Liver (tissue), 9 donors: Measurements from ENCODE around the gene APPL1. TPM values are rescaled to one million over a fixed set of nuclear protein-coding genes. Genes with fewer than 3 reads are reported as not detected.

Experiments used
- DNase-seq: peaks from one replicate; pipeline ENCODE4 v3.0.0-alpha.2; 2017; ENCODE audit warnings: low spot score
- H3K27ac ChIP-seq, 2 donors: one replicate each; pipeline ENCODE4 v1.7.0; 2013; ENCODE audit warnings: inconsistent platforms in 2 of 2, low read length in 2 of 2, control low read depth in 1 of 2, low read depth in 1 of 2, mild to moderate bottlenecking in 1 of 2
- H3K27me3 ChIP-seq, 4 donors: one replicate each; pipeline versions ENCODE4 v1.6.1 to v1.7.0; 2013; ENCODE audit warnings: low read length in 3 of 4, inconsistent platforms in 1 of 4, mild to moderate bottlenecking in 1 of 4, moderate library complexity in 1 of 4; ENCODE audit not compliant: control insufficient read depth in 4 of 4, insufficient read depth in 4 of 4
- H3K36me3 ChIP-seq, 4 donors: one replicate each; pipeline versions ENCODE4 v1.6.1 to v1.7.0; 2013; ENCODE audit warnings: low read length in 3 of 4, mild to moderate bottlenecking in 3 of 4, low read depth in 1 of 4, moderate library complexity in 1 of 4; ENCODE audit not compliant: control insufficient read depth in 4 of 4, insufficient read depth in 3 of 4
- H3K4me1 ChIP-seq, 4 donors: one replicate each; pipeline versions ENCODE4 v1.6.1 to v1.7.0; 2013; ENCODE audit warnings: low read length in 3 of 4, mild to moderate bottlenecking in 3 of 4, moderate library complexity in 1 of 4; ENCODE audit not compliant: control insufficient read depth in 4 of 4, insufficient read depth in 4 of 4
- H3K4me3 ChIP-seq, 3 donors: one replicate each; pipeline versions ENCODE4 v1.6.1 to v1.7.0; 2013; ENCODE audit warnings: low read length in 3 of 3, control low read depth in 1 of 3, low read depth in 1 of 3, mild to moderate bottlenecking in 1 of 3
- H3K9ac ChIP-seq, 2 donors: one replicate each; pipeline ENCODE4 v1.7.0; 2013; ENCODE audit warnings: low read length in 2 of 2, mild to moderate bottlenecking in 2 of 2, moderate library complexity in 2 of 2, control low read depth in 1 of 2, low read depth in 1 of 2
- H3K9me3 ChIP-seq, 4 donors: one replicate each; pipeline versions ENCODE4 v1.6.1 to v1.7.0; 2013; ENCODE audit warnings: low read length in 3 of 4; ENCODE audit not compliant: control insufficient read depth in 4 of 4
- ATF3 ChIP-seq: IDR thresholded peaks from 2 replicates; pipeline ENCODE4 v1.6.1; 2016; ENCODE audit warnings: antibody characterized with exemption
- CTCF ChIP-seq: fragments of 150-350 bp; IDR thresholded peaks from 2 replicates; pipeline ENCODE4 v1.5.1; 2017; ENCODE audit warnings: improper control_type of control experiment, low read depth, low read length; ENCODE audit not compliant: missing input control
- EGR1 ChIP-seq, 2 donors: IDR thresholded peaks; 2 replicates each; pipeline ENCODE4 v1.6.1; 2016 to 2018; ENCODE audit warnings: antibody characterized with exemption in 2 of 2, low read depth in 2 of 2
- FOXA1 ChIP-seq: IDR thresholded peaks from 2 replicates; pipeline ENCODE4 v1.6.1; 2016; ENCODE audit warnings: antibody characterized with exemption
- FOXA2 ChIP-seq: IDR thresholded peaks from 2 replicates; pipeline ENCODE4 v1.6.1; 2016; ENCODE audit warnings: antibody characterized with exemption
- GABPA ChIP-seq, 2 donors: IDR thresholded peaks in 1 of 2; conservative IDR thresholded peaks in 1 of 2; 2 replicates each; pipeline ENCODE4 v1.6.1; 2016; ENCODE audit warnings: antibody characterized with exemption in 2 of 2, mild to moderate bottlenecking in 1 of 2, moderate library complexity in 1 of 2
- HNF4A ChIP-seq, 2 donors: conservative IDR thresholded peaks; 2 replicates each; pipeline ENCODE4 v1.6.1; 2016; ENCODE audit warnings: antibody characterized with exemption in 2 of 2, mild to moderate bottlenecking in 2 of 2
- HNF4G ChIP-seq: IDR thresholded peaks from 2 replicates; pipeline ENCODE4 v1.6.1; 2016; ENCODE audit warnings: antibody characterized with exemption
- JUND ChIP-seq, 2 donors: IDR thresholded peaks; 2 replicates each; pipeline ENCODE4 v1.6.1; 2016; ENCODE audit warnings: antibody characterized with exemption in 2 of 2
- MAX ChIP-seq: IDR thresholded peaks from 2 replicates; pipeline ENCODE4 v1.6.1; 2016; ENCODE audit warnings: antibody characterized with exemption
- NR2F2 ChIP-seq: IDR thresholded peaks from 2 replicates; pipeline ENCODE4 v1.6.1; 2016; ENCODE audit warnings: antibody characterized with exemption
- RAD21 ChIP-seq, 2 donors: IDR thresholded peaks; 2 replicates each; pipeline ENCODE4 v1.6.1; 2016; ENCODE audit warnings: antibody characterized with exemption in 2 of 2, mild to moderate bottlenecking in 2 of 2
- RXRA ChIP-seq, 2 donors: IDR thresholded peaks; 2 replicates each; pipeline ENCODE4 v1.6.1; 2017 to 2018; ENCODE audit warnings: antibody characterized with exemption in 2 of 2, mild to moderate bottlenecking in 1 of 2
- SP1 ChIP-seq: IDR thresholded peaks from 2 replicates; pipeline ENCODE4 v1.6.1; 2018; ENCODE audit warnings: antibody characterized with exemption, mild to moderate bottlenecking
- TAF1 ChIP-seq: conservative IDR thresholded peaks from 2 replicates; pipeline ENCODE4 v1.6.1; 2016; ENCODE audit warnings: antibody characterized with exemption, mild to moderate bottlenecking
- YY1 ChIP-seq: IDR thresholded peaks from 2 replicates; pipeline ENCODE4 v1.6.1; 2016; ENCODE audit warnings: antibody characterized with exemption, mild to moderate bottlenecking
- ZBTB33 ChIP-seq: IDR thresholded peaks from 2 replicates; pipeline ENCODE4 v1.6.1; 2016; ENCODE audit warnings: antibody characterized with exemption
- WGBS: extraction: QIAGEN DNeasy Blood & Tissue Kit; methylation state at CpG from one replicate; pipeline ENCODE4 v1.1.7; 2013; 5-methylcytosine and 5-hydroxymethylcytosine counted together
- polyA plus RNA-seq, 2 donors: library from polyadenylated mRNA; stranded (reverse) in 1 of 2; unstranded in 1 of 2; fragments of 200-250 nt in 1 of 2; fragments of >200 nt in 1 of 2; fragmentation: Nextera tagmentation in 1 of 2; extraction: Ambion mirVana in 1 of 2; gene quantifications; one replicate each; pipeline versions ENCODE4 v1.2.1 to v1.2.3, GENCODE V29; 2013 to 2015
- total RNA-seq, 2 donors: library from RNA; depleted of rRNA; stranded (reverse); fragments of >200 nt; gene quantifications; one replicate each; pipeline ENCODE4 v1.2.3, GENCODE V29; 2014
- donor health status: healthy.
- donor health status: healthy.
- donor health status: healthy.
- donor health status: healthy.
- donor health status: healthy.

The APPL1 gene
- total and polyA plus RNA-seq, 4 donors: 7.7 to 30.3 (median 19.2) TPM

GRCh38 chr3:57257678-57258077 lies 30.1 kb downstream of the APPL1 start:
- no peak overlapping the region for H3K4me3 ChIP-seq
- no peaks in the 10 kb centered on the region for H3K27me3 ChIP-seq
- H3K9me3 ChIP-seq: no peaks in the 10 kb centered on the region
- no peak overlapping the region for H3K9ac ChIP-seq
- H3K4me1 ChIP-seq: no peaks in the 10 kb centered on the region
- peaks cover 9 to 41% (median 28%) of the 10 kb centered on the region in 4 donors for H3K36me3 ChIP-seq
- DNase-seq: no peak
- TF ChIP-seq ATF3 (no peak), FOXA1 (no peak), EGR1 (IDR thresholded peaks at IDR 0.05; ENCODE audit: low read depth in 2 of 2) (no peak), GABPA (IDR thresholded peaks at IDR 0.05 in 1 of 2, conservative IDR thresholded peaks at IDR 0.05 in 1 of 2) (no peak)
- H3K27ac ChIP-seq: no peak overlapping the region

GRCh38 chr3:57261119-57261518 lies 33.6 kb downstream of the APPL1 start:
- WGBS: 94% methylated on average over 4 of the region's 4 CpGs
- H3K9ac ChIP-seq: no peak overlapping the region
- no peaks in the 10 kb centered on the region for H3K9me3 ChIP-seq
- no peak for DNase-seq
- no peak overlapping the region for H3K27ac ChIP-seq
- peaks cover 3 to 42% (median 31%) of the 10 kb centered on the region in 4 donors for H3K36me3 ChIP-seq
- H3K4me3 ChIP-seq: no peak overlapping the region
- TF ChIP-seq HNF4G: no peak
- no peak for TF ChIP-seq TAF1
- no peak for TF ChIP-seq ATF3
- no peak for TF ChIP-seq SP1
- TF ChIP-seq RXRA (IDR thresholded peaks at IDR 0.05): no peak
- TF ChIP-seq FOXA2: no peak
- no peak for TF ChIP-seq EGR1 (IDR thresholded peaks at IDR 0.05; ENCODE audit: low read depth in 2 of 2)
- TF ChIP-seq CTCF: no peak
- no peak for TF ChIP-seq NR2F2
- no peak for TF ChIP-seq ZBTB33
- TF ChIP-seq YY1: no peak
- no peak for TF ChIP-seq RAD21 (IDR thresholded peaks at IDR 0.05)
- no peak for TF ChIP-seq GABPA (IDR thresholded peaks at IDR 0.05 in 1 of 2, conservative IDR thresholded peaks at IDR 0.05 in 1 of 2)
- TF ChIP-seq MAX: no peak
- TF ChIP-seq FOXA1: no peak
- TF ChIP-seq JUND (IDR thresholded peaks at IDR 0.05): no peak
- TF ChIP-seq HNF4A (conservative IDR thresholded peaks at IDR 0.05): no peak
- H3K27me3 ChIP-seq: no peaks in the 10 kb centered on the region
- H3K4me1 ChIP-seq: no peaks in the 10 kb centered on the region
